ENCODE results near the gene WDR70. TPM values are rescaled to one million over a fixed set of nuclear protein-coding genes. Genes with fewer than 3 reads are reported as not detected.
A peak's percentile ranks its signal among the peaks of the same experiment; 100 is the strongest.
"Not testable (repeated sequence)": the region's sequence is repeated elsewhere in the genome, so short reads cannot be mapped to it uniquely, and the experiment has no call there.

WDR70 gene
- total and polyA plus RNA-seq, 2 donors (not counting 1 experiment from before 2014, with no cell fraction given), result 31.4 to 34.0 TPM

- Histone ChIP-seq H3K4me2 (ENCODE audit: extremely low read depth, insufficient read depth, low read length) (peak overlapping the region; percentile 60), H3K36me3 (ENCODE audit: control insufficient read depth, insufficient read depth, low read length) (no peaks in the 10 kb centered on the region), H4K20me1 (ENCODE audit: control insufficient read depth, extremely low read depth, insufficient read depth, low read length) (no peaks in the 10 kb centered on the region), H2AFZ (ENCODE audit: low read length) (peak overlapping the region; percentile 94), H3K9me3 (ENCODE audit: control insufficient read depth, insufficient read depth, low read depth, low read length) (no peaks in the 10 kb centered on the region), H3K79me2 (ENCODE audit: control insufficient read depth, insufficient read depth, low read length) (peaks cover 47% of the 10 kb centered on the region), H3K9ac (ENCODE audit: insufficient read depth, low read length) (peak overlapping the region; percentile 84), H3K4me3 (replicated peaks in 1 of 4; ENCODE audit: control extremely low read depth in 1 of 4, insufficient read depth in 1 of 4, low read depth in 3 of 4, low read length in 4 of 4) (peak overlapping the region; percentile 78 to 99 (median 92)), H3K27me3 (ENCODE audit: control insufficient read depth, insufficient read depth, low read length) (no peaks in the 10 kb centered on the region), H3K4me1 (ENCODE audit: control insufficient read depth, extremely low read depth, insufficient read depth, low read length) (peaks cover 2% of the 10 kb centered on the region), H3K27ac (ENCODE audit: insufficient read depth, low read length) (peak overlapping the region; percentile 90)
- DNase-seq (ENCODE audit: low read depth in 2 of 2), result peak in 1 of 2 donors; percentile 0
- TF ChIP-seq EZH2 (IDR thresholded peaks at IDR 0.05; ENCODE audit: low read length, missing control alignments) (no peak), CTCF (conservative IDR thresholded peaks at IDR 0.05 in 1 of 2, IDR thresholded peaks at IDR 0.05 in 1 of 2; ENCODE audit: low read depth in 1 of 2, low read length in 2 of 2) (no peak)
Measured at GRCh38 chr5:37370550-37370863, 8.6 kb upstream of the WDR70 start.

GRCh38 chr5:37370864-37371726 lies 8.0 kb upstream of the WDR70 start, which contains the start of gene NUP155:
NUP155 (minus strand) TSS chr5:37371106; CDS start chr5:37370977, 129 bp downstream.
- H4K20me1 ChIP-seq (ENCODE audit: control insufficient read depth, extremely low read depth, insufficient read depth, low read length), result no peaks in the 10 kb centered on the region
- peak within 1 kb of the TSS; percentile 90 for H3K27ac ChIP-seq (ENCODE audit: insufficient read depth, low read length)
- peak; percentile 96 to 97 for DNase-seq (ENCODE audit: low read depth in 2 of 2)
- H2AFZ ChIP-seq (ENCODE audit: low read length), result peak within 1 kb of the TSS; percentile 94
- no peak for TF ChIP-seq CTCF (conservative IDR thresholded peaks at IDR 0.05 in 1 of 2, IDR thresholded peaks at IDR 0.05 in 1 of 2; ENCODE audit: low read depth in 1 of 2, low read length in 2 of 2)
- TF ChIP-seq EZH2 (IDR thresholded peaks at IDR 0.05; ENCODE audit: low read length, missing control alignments), result no peak
- H3K36me3 ChIP-seq (ENCODE audit: control insufficient read depth, insufficient read depth, low read length), result no peaks in the 10 kb centered on the region
- H3K4me1 ChIP-seq (ENCODE audit: control insufficient read depth, extremely low read depth, insufficient read depth, low read length), result peaks cover 2% of the 10 kb centered on the region
- H3K9me3 ChIP-seq (ENCODE audit: control insufficient read depth, insufficient read depth, low read depth, low read length), result no peaks in the 10 kb centered on the region
- H3K27me3 ChIP-seq (ENCODE audit: control insufficient read depth, insufficient read depth, low read length), result no peaks in the 10 kb centered on the region
- H3K9ac ChIP-seq (ENCODE audit: insufficient read depth, low read length), result peak within 1 kb of the TSS; percentile 84
- H3K79me2 ChIP-seq (ENCODE audit: control insufficient read depth, insufficient read depth, low read length), result peaks cover 44% of the 10 kb centered on the region
- H3K4me2 ChIP-seq (ENCODE audit: extremely low read depth, insufficient read depth, low read length), result peak within 1 kb of the TSS; percentile 60
- H3K4me3 ChIP-seq (replicated peaks in 1 of 4; ENCODE audit: control extremely low read depth in 1 of 4, insufficient read depth in 1 of 4, low read depth in 3 of 4, low read length in 4 of 4), result peak within 1 kb of the TSS; percentile 78 to 99 (median 92)

DNA sequence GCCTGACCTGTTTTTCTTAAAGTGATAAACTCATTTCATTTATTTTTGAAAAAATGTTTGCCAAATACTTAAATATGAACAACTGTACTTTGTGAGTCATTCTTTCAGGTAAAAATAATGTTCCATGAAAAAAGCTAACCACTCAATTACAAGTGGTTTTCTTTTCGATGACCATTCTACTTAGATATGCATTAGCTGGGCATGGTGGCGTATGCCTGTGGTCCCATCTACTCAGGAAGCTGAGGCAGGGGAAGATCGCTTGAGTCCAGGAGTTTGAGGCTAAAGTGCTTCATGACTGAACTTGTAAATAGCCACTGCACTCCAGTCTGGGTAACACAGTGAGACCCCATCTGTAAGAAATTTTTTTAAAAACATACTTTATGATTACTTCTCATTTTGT lies 4.0 kb upstream of the WDR70 start:
- Histone ChIP-seq H3K9ac (ENCODE audit: insufficient read depth, low read length) (no peak overlapping the region), H3K27me3 (ENCODE audit: control insufficient read depth, insufficient read depth, low read length) (no peaks in the 10 kb centered on the region), H3K36me3 (ENCODE audit: control insufficient read depth, insufficient read depth, low read length) (no peaks in the 10 kb centered on the region), H3K27ac (ENCODE audit: insufficient read depth, low read length) (no peak overlapping the region), H3K4me1 (ENCODE audit: control insufficient read depth, extremely low read depth, insufficient read depth, low read length) (no peaks in the 10 kb centered on the region), H4K20me1 (ENCODE audit: control insufficient read depth, extremely low read depth, insufficient read depth, low read length) (no peaks in the 10 kb centered on the region), H3K79me2 (ENCODE audit: control insufficient read depth, insufficient read depth, low read length) (peaks cover 8% of the 10 kb centered on the region), H3K4me2 (ENCODE audit: extremely low read depth, insufficient read depth, low read length) (no peak overlapping the region), H3K4me3 (replicated peaks in 1 of 4; ENCODE audit: control extremely low read depth in 1 of 4, insufficient read depth in 1 of 4, low read depth in 3 of 4, low read length in 4 of 4) (no peak overlapping the region), H2AFZ (ENCODE audit: low read length) (no peak overlapping the region), H3K9me3 (ENCODE audit: control insufficient read depth, insufficient read depth, low read depth, low read length) (no peaks in the 10 kb centered on the region)
- DNase-seq (ENCODE audit: low read depth in 2 of 2), result peak in 1 of 2 donors; percentile 52
- TF ChIP-seq EZH2 (IDR thresholded peaks at IDR 0.05; ENCODE audit: low read length, missing control alignments), result no peak

DNA sequence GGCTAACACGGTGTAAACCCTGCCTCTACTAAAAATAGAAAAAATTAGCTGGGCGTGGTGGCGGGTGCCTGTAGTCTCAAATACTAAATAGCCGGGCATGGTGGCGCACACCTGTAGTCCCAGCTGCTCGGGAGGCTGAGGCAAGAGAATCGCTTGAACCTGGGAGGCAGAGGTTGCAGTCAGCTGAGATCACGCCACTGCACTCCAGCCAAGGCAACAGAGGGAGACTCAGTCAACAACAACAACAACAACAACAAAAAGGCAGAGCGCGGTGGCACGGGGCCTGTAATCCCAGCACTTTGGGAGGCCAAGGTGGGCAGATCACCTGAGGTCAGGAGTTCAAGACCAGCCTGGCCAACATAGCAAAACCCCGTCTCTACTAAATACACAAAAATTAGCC lies 1.1 kb upstream of the WDR70 start:
- H3K36me3 ChIP-seq (ENCODE audit: control insufficient read depth, insufficient read depth, low read length); H3K79me2 ChIP-seq (ENCODE audit: control insufficient read depth, insufficient read depth, low read length); H3K9ac ChIP-seq (ENCODE audit: insufficient read depth, low read length); H2AFZ ChIP-seq (ENCODE audit: low read length); H3K4me2 ChIP-seq (ENCODE audit: extremely low read depth, insufficient read depth, low read length); H3K4me3 ChIP-seq (replicated peaks in 1 of 4; ENCODE audit: control extremely low read depth in 1 of 4, insufficient read depth in 1 of 4, low read depth in 3 of 4, low read length in 4 of 4); H3K9me3 ChIP-seq (ENCODE audit: control insufficient read depth, insufficient read depth, low read depth, low read length); H3K27me3 ChIP-seq (ENCODE audit: control insufficient read depth, insufficient read depth, low read length); H3K27ac ChIP-seq (ENCODE audit: insufficient read depth, low read length); H3K4me1 ChIP-seq (ENCODE audit: control insufficient read depth, extremely low read depth, insufficient read depth, low read length); H4K20me1 ChIP-seq (ENCODE audit: control insufficient read depth, extremely low read depth, insufficient read depth, low read length); DNase-seq (ENCODE audit: low read depth in 2 of 2): not testable (repeated sequence)

Measured in fibroblast of lung (primary cell).